Inflammatory macrophage (primary cell): ENCODE data around the gene PRR20C.
"Not testable (repeated sequence)": the region's sequence is repeated elsewhere in the genome, so short reads cannot be mapped to it uniquely, and the experiment has no call there.

ENCODE experiments used
- DNase-seq, 2 donors: peaks; one replicate each; pipeline ENCODE4 v3.0.0-alpha.2; 2020 to 2022
- total RNA-seq, 18 experiments: gene quantifications; one replicate each; lab custom pipeline; 2026; ENCODE audit warnings: mixed read lengths in 6 of 18, inconsistent platforms in 2 of 18; lab: John Stamatoyannopoulos, UW

The PRR20C gene
- total RNA-seq, result 0 reads per million in 18 experiments

GRCh38 chr13:57153761-57154160, at the start of gene PRR20C:
PRR20C (plus strand) TSS chr13:57154061; CDS start chr13:57154448, 387 bp downstream.
- DNase-seq, result not testable (repeated sequence)

DNA sequence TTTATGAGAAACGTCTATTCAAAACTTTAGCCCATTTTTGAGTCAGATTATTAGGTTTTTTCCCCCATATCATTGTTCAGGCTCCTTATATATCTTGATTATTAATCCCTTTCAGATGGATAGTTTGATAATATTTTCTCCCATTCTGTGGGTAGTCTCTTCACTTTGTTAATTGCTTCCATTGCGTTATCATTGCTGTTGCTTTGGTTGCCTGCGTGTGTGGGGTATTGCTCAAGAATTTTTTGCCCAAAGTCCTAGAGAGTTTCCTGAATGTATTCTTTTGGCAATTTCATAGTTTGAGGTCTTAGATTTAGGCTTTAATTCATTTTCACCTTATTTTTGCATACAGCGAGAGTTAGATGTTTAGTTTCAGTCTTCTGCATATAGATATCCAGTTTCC, 38.9 kb upstream of the PRR20C start:
- DNase-seq, result no peak

DNA sequence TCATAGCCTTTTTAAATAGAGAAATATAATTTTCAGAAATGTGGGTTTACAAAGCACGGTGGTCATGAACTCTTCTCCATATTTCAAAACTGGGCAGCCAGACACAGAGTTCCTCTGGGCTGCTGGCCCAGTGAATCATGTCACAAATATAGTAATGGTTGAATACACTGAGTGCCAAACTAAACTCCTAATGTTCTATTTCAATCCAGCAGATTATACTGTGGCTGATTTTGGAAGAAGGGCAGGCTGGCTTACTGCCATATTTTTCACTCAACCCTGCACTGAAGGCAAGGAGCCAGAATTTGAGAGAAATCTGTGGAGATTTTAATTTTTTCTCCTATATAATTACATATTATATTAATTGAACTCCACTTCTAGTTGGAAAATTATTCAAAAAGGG, 30.2 kb upstream of the PRR20C start:
- DNase-seq, result no peak

DNA sequence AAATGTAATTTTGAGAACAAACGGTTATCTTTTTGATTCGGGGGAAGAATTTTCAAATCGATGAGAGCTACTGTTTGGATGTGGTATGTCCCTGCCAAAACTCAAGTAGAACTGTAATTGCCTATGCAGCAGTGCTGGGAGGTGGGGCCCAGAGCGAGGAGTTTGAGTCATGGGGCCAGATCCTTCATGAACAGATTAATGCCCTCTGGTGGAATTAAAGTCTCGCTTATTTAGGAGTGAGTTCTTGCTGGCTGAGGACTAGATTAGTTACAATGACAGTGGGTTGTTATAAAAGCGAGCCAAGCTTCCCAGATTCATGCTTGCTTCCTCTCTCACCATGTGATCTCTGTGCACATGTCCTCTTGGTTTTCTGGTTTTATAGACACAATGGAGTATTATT, 25.0 kb upstream of the PRR20C start:
- DNase-seq, result no peak

- no peak for DNase-seq
These were observed 17.8 kb upstream of the PRR20C start for GRCh38 chr13:57136093-57136492.

- DNase-seq, result no peak
These were observed 16.3 kb upstream of the PRR20C start for GRCh38 chr13:57137585-57137984.

- DNase-seq, result no peak
These were observed 14.9 kb upstream of the PRR20C start for GRCh38 chr13:57138988-57139387.

- DNase-seq, result not testable (repeated sequence)
These were observed 14.1 kb upstream of the PRR20C start for GRCh38 chr13:57139781-57140180.

DNA sequence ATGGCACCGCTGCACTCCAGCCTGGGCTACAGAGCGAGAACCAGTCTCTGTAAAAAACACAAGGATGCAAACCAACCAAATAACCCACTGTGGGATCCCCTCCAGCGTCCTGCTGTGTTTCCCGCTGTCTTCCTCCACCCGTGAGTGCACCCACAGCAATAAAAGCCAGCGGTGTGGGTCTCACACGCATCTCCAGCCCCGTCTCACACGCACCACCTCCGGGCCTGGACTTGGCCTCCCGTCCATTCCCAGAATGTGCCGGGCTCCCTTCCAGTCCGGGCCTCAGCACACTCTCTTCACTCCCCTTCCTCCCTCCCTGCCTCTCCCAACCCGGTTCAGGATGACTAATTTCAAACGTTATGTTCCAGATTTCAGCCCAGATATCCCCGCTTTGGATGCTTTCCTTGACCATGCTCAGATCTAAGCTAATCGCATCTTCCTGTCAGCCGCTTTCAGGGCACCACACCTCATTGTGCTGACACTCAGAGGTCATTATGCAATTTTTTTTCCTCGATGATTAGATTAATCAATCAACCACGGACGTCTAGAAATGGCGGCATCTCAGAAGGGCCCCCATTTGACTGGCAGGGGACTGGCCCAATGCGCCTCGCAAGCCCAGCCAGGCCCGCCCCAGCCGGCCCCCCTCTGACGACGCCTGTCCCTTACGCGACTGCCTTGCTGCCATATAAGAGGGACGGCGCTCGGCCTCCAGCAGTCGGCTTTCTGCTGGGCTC, 13.5 kb upstream of the PRR20C start, which contains the start of gene PRR20A:
Gene PRR20A, plus strand, starts transcription at position 684 of the 734 bp plus-strand sequence. CDS start 387 bp downstream, outside the sequence.
- not testable (repeated sequence) for DNase-seq

- DNase-seq, result not testable (repeated sequence)
These were observed 6.7 kb upstream of the PRR20C start, which contains the start of gene PRR20B for GRCh38 chr13:57147188-57147587. PRR20B (plus strand) TSS chr13:57147488; CDS start chr13:57147875, 387 bp downstream.

- DNase-seq, result not testable (repeated sequence)
These were observed 5.8 kb upstream of the PRR20C start for GRCh38 chr13:57148106-57148505.

DNA sequence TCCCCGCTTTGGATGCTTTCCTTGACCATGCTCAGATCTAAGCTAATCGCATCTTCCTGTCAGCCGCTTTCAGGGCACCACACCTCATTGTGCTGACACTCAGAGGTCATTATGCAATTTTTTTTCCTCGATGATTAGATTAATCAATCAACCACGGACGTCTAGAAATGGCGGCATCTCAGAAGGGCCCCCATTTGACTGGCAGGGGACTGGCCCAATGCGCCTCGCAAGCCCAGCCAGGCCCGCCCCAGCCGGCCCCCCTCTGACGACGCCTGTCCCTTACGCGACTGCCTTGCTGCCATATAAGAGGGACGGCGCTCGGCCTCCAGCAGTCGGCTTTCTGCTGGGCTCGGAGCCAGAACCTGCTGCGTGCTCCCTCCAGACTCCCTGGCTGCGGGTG, 6.5 kb downstream of the PRR20C start, which contains the start of gene PRR20D:
Gene PRR20D, plus strand, starts transcription at position 301 of the 400 bp plus-strand sequence. CDS start 387 bp downstream, outside the sequence.
- DNase-seq, result not testable (repeated sequence)

DNA sequence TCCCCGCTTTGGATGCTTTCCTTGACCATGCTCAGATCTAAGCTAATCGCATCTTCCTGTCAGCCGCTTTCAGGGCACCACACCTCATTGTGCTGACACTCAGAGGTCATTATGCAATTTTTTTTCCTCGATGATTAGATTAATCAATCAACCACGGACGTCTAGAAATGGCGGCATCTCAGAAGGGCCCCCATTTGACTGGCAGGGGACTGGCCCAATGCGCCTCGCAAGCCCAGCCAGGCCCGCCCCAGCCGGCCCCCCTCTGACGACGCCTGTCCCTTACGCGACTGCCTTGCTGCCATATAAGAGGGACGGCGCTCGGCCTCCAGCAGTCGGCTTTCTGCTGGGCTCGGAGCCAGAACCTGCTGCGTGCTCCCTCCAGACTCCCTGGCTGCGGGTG, 13.0 kb downstream of the PRR20C start, which contains the start of gene PRR20E:
Gene PRR20E, plus strand, starts transcription at position 301 of the 400 bp plus-strand sequence. CDS start 387 bp downstream, outside the sequence.
- DNase-seq, result not testable (repeated sequence)

DNA sequence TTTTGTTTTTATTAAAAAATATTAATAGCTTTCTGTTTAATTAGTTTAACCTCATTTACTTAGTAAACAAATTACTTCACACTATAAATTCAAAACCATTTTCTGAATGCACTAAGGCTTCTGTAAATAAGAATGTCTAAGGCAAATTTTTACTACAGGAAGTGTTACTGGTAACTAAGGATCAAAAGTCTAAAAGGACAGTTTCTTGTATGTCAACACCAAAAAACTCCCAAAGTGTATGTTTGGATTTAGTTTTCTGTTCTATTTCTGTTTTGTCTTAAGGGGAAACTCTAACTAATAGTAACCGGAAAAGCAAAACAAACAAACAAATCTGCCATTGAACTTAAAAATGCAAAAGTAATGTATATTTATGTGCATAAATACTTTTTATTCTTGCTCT, 37.8 kb downstream of the PRR20C start:
- DNase-seq, result no peak
